OCI-LY7 (cell line): ENCODE data around the gene VNN1. TPM values are rescaled to one million over a fixed set of nuclear protein-coding genes. Genes with fewer than 3 reads are reported as not detected.

Source experiments
- BruUV-seq: library from RNA; stranded (reverse); fragments of 400-500 nt; replicated peaks from 2 replicates; lab custom pipeline; 2021; lab: Mats Ljungman, UMichigan
- CTCF ChIA-PET: fragments of 300-600 bp; sonication (Branson Sonifier 250); formaldehyde crosslinking; loops from one replicate; lab custom pipeline; 2022; ENCODE audit warnings: antibody characterized with exemption; ENCODE audit not compliant: unreplicated experiment; lab: Charles Lee
- POLR2A ChIA-PET: fragments of 300-600 bp; sonication (Branson Sonifier 250); formaldehyde crosslinking; loops from one replicate; lab custom pipeline; 2022; ENCODE audit warnings: antibody characterized with exemption; lab: Charles Lee
- DNase-seq: peaks from one replicate; pipeline ENCODE4 v3.0.0-alpha.2; 2015; ENCODE audit warnings: low spot score
- H2AFZ ChIP-seq: fragments of 200-600 bp; sonication (generic), shearing (Covaris generic); 2 replicates; pipeline ENCODE4 v1.6.1; 2014; ENCODE audit warnings: mild to moderate bottlenecking, antibody characterized with exemption, low read length, moderate library complexity
- H3K27ac ChIP-seq: fragments of 200-600 bp; sonication (generic); 2 replicates; pipeline ENCODE4 v1.5.1; 2014; ENCODE audit warnings: mixed run types, low read depth, mild to moderate bottlenecking, moderate library complexity, low read length, inconsistent platforms; ENCODE audit not compliant: poor library complexity, severe bottlenecking
- H3K36me3 ChIP-seq: fragments of 200-600 bp; sonication (generic); 2 replicates; pipeline ENCODE4 v1.6.1; 2014; ENCODE audit warnings: mild to moderate bottlenecking, antibody characterized with exemption, low read length, moderate library complexity, mixed read lengths; ENCODE audit not compliant: insufficient read depth
- H3K4me1 ChIP-seq: fragments of 200-600 bp; sonication (generic); 2 replicates; pipeline ENCODE4 v1.5.1; 2014; ENCODE audit warnings: mild to moderate bottlenecking, low read length; ENCODE audit not compliant: insufficient read depth, poor library complexity, severe bottlenecking
- H3K4me2 ChIP-seq: fragments of 200-600 bp; sonication (generic); 2 replicates; pipeline ENCODE4 v1.6.1; 2014; ENCODE audit warnings: mild to moderate bottlenecking, low read length
- H3K4me3 ChIP-seq: fragments of 200-600 bp; sonication (generic); 2 replicates; pipeline ENCODE4 v1.5.1; 2014; ENCODE audit warnings: mild to moderate bottlenecking, low read depth, low read length; ENCODE audit not compliant: poor library complexity, severe bottlenecking
- H3K79me2 ChIP-seq: fragments of 200-600 bp; sonication (generic); 2 replicates; pipeline ENCODE4 v1.6.1; 2016; ENCODE audit warnings: low read depth, mild to moderate bottlenecking, low read length, moderate library complexity, mixed read lengths; ENCODE audit not compliant: insufficient read depth
- H3K9me2 ChIP-seq: fragments of 200-600 bp; sonication (generic); 2 replicates; pipeline ENCODE4 v1.6.1; 2016; ENCODE audit warnings: mild to moderate bottlenecking, low read length, mixed read lengths; ENCODE audit not compliant: insufficient read depth
- H3K9me3 ChIP-seq: fragments of 200-600 bp; sonication (generic); 2 replicates; pipeline ENCODE4 v1.6.1; 2014; ENCODE audit warnings: mild to moderate bottlenecking, mixed run types, low read length, mixed read lengths
- H4K20me1 ChIP-seq: fragments of 200-600 bp; sonication (generic); 2 replicates; pipeline ENCODE4 v1.6.1; 2014; ENCODE audit warnings: mild to moderate bottlenecking, antibody characterized with exemption, low read length, moderate library complexity, mixed read lengths; ENCODE audit not compliant: insufficient read depth
- CTCF ChIP-seq: fragments of 200-600 bp; sonication (generic); conservative IDR thresholded peaks from 2 replicates; pipeline ENCODE4 v1.5.1; 2014; ENCODE audit warnings: mild to moderate bottlenecking, antibody characterized with exemption, low read length, moderate library complexity, mixed read lengths
- EZH2phosphoT487 ChIP-seq: fragments of 200-600 bp; sonication (generic); IDR thresholded peaks from 2 replicates; pipeline ENCODE4 v1.6.1; 2018; ENCODE audit warnings: low read depth, borderline replicate concordance, mild to moderate bottlenecking, mixed run types, antibody characterized with exemption, low read length, moderate library complexity, mixed read lengths
- intact Hi-C: fragments of 100-400 bp; cut with micrococcal nuclease; formaldehyde crosslinking; loops from one replicate; pipeline ENCODE4 v1.10.0; 2022; ENCODE audit not compliant: unreplicated experiment
- total RNA-seq, 2 experiments: library from RNA; depleted of rRNA in 1 of 2; stranded (reverse); fragments of >200 nt in 1 of 2; shearing (Covaris generic) in 1 of 2; gene quantifications; 2 replicates each; pipeline ENCODE4 v1.2.3, GENCODE V29; 2014 to 2022

VNN1 gene
- total RNA-seq, 2 experiments from 2014 or later: not detected

- TF ChIP-seq CTCF (no peak), EZH2phosphoT487 (no peak)
- no peak for DNase-seq
- Histone ChIP-seq H3K4me3 (no peak within 1 kb of the TSS), H3K9me3 (no peaks in the 10 kb centered on the region), H3K79me2 (no peaks in the 10 kb centered on the region), H3K27ac (no peak within 1 kb of the TSS), H3K9me2 (no peaks in the 10 kb centered on the region), H4K20me1 (no peaks in the 10 kb centered on the region), H3K4me1 (no peaks in the 10 kb centered on the region), H2AFZ (no peak within 1 kb of the TSS; the same call in 1 of the 2 replicates), H3K36me3 (no peaks in the 10 kb centered on the region), H3K4me2 (no peak within 1 kb of the TSS)
- intact Hi-C loops: no loop called here
- no TSS peak for BruUV-seq
- CTCF ChIA-PET: no interaction called here
- POLR2A ChIA-PET: interaction anchor here (0.5 to 1.0 kb wide), 6 partner anchors 10 to 197 kb away, joined by 3 read pairs; partner anchors contain the start of gene RPS12
These were observed 54.8 kb downstream of the VNN1 start, which contains the start of gene TAAR1 for GRCh38 chr6:132659082-132659481. Gene TAAR1 (minus strand): TSS chr6:132659182. CDS start chr6:132646003, 13,179 bp downstream.

GRCh38 chr6:132651062-132651461 lies 62.8 kb downstream of the VNN1 start:
- Histone ChIP-seq H3K9me2 (no peaks in the 10 kb centered on the region), H3K27ac (no peak overlapping the region), H3K4me2 (no peak overlapping the region), H3K79me2 (no peaks in the 10 kb centered on the region), H2AFZ (no peak overlapping the region), H3K9me3 (no peaks in the 10 kb centered on the region), H3K36me3 (no peaks in the 10 kb centered on the region), H3K4me1 (no peaks in the 10 kb centered on the region), H4K20me1 (no peaks in the 10 kb centered on the region), H3K4me3 (no peak overlapping the region)
- intact Hi-C loops: no loop called here
- no TSS peak for BruUV-seq
- ChIA-PET CTCF (interaction anchor here (0.6 kb wide), 1 partner anchor 735 kb away, joined by 3 read pairs; no protein-coding TSS in a partner anchor), POLR2A (interaction anchor here (0.5 to 0.8 kb wide), 2 partner anchors 11 to 213 kb away, joined by 3 to 6 read pairs; no protein-coding TSS in a partner anchor)
- DNase-seq: no peak
- TF ChIP-seq CTCF: no peak
- TF ChIP-seq EZH2phosphoT487: no peak

- intact Hi-C loops: no loop called here
- CTCF ChIA-PET: no interaction called here
- Histone ChIP-seq H3K27ac (no peak overlapping the region), H2AFZ (no peak overlapping the region), H3K4me1 (no peaks in the 10 kb centered on the region), H3K9me2 (no peaks in the 10 kb centered on the region), H3K4me3 (no peak overlapping the region), H3K36me3 (no peaks in the 10 kb centered on the region), H3K4me2 (no peak overlapping the region), H3K79me2 (no peaks in the 10 kb centered on the region), H3K9me3 (no peaks in the 10 kb centered on the region), H4K20me1 (no peaks in the 10 kb centered on the region)
- POLR2A ChIA-PET: interaction anchor here (0.6 kb wide), 1 partner anchor 47 kb away, joined by 3 read pairs; no protein-coding TSS in a partner anchor
- TF ChIP-seq EZH2phosphoT487 (no peak), CTCF (no peak)
- no TSS peak for BruUV-seq
- DNase-seq: no peak
These were observed 63.4 kb downstream of the VNN1 start for GRCh38 chr6:132650429-132650828.
